SH-SY5Y (cell line): ENCODE measurements around the gene TNFRSF19.

Source experiments
- GATA2 ChIP-seq: IDR thresholded peaks from 2 replicates; pipeline ENCODE4 v1.6.1; 2011; ENCODE audit warnings: mild to moderate bottlenecking, low read depth, low read length
- GATA3 ChIP-seq: IDR thresholded peaks from 2 replicates; pipeline ENCODE4 v1.6.1; 2011; ENCODE audit warnings: low read depth, mild to moderate bottlenecking, low read length, moderate library complexity

DNA sequence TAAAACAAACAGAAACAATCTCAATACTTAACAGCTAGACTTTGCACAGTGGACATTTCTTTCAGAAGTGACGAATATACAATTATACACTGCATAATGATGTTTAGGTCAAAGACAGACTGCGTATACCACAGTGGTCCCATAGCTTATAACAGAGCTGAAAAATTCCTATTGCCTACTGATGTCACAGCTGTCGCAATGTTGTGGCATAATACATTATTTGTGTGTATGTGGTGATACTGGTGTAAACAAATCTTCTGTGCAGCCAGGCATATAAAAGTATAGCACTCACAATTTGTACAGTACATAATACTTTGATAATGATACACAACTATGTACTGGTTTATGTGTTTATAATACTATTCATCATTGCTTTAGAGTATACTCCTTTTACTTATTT lies 116.7 kb downstream of the TNFRSF19 start:
- no peak for TF ChIP-seq GATA2
- no peak for TF ChIP-seq GATA3
